ENCODE results near the gene SLC26A3.

GRCh38 chr7:107824858-107825257 lies 21.8 kb upstream of the SLC26A3 start:
- TF ChIP-seq CTCF (IDR thresholded peaks at IDR 0.05) (no peak), POLR2A (IDR thresholded peaks at IDR 0.05) (no peak)
